NCI-H510A (cell line): ENCODE data around the gene KCNMA1.

Experiments used
- DNase-seq: peaks from one replicate; lab custom pipeline; 2025; lab: John Stamatoyannopoulos, UW

The KCNMA1 gene

GRCh38 chr10:77507291-77507880 is 130.2 kb downstream of the KCNMA1 start:
- no peak for DNase-seq

- no peak for DNase-seq
These were observed 130.9 kb downstream of the KCNMA1 start for GRCh38 chr10:77506517-77507200.

GRCh38 chr10:77505431-77506334 is 131.9 kb downstream of the KCNMA1 start:
- DNase-seq = no peak

GRCh38 chr10:77504873-77505257 is 132.7 kb downstream of the KCNMA1 start:
- DNase-seq = no peak

- no peak for DNase-seq
These were observed 133.3 kb downstream of the KCNMA1 start for GRCh38 chr10:77504196-77504872.

GRCh38 chr10:77501846-77502261 is 135.8 kb downstream of the KCNMA1 start:
- DNase-seq = no peak

GRCh38 chr10:77501152-77501845 is 136.3 kb downstream of the KCNMA1 start:
- DNase-seq = no peak

GRCh38 chr10:77500754-77501151 is 136.9 kb downstream of the KCNMA1 start:
- no peak for DNase-seq

GRCh38 chr10:77498829-77499228 is 138.8 kb downstream of the KCNMA1 start:
- DNase-seq = no peak

GRCh38 chr10:77498210-77498609 is 139.4 kb downstream of the KCNMA1 start:
- no peak for DNase-seq

- no peak for DNase-seq
These were observed 139.9 kb downstream of the KCNMA1 start for GRCh38 chr10:77497748-77498147.

GRCh38 chr10:77496941-77497420 is 140.6 kb downstream of the KCNMA1 start:
- no peak for DNase-seq

- DNase-seq = no peak
These were observed 142.7 kb downstream of the KCNMA1 start for GRCh38 chr10:77494756-77495541.

- no peak for DNase-seq
These were observed 143.3 kb downstream of the KCNMA1 start for GRCh38 chr10:77494327-77494726.

- DNase-seq = no peak
These were observed 143.8 kb downstream of the KCNMA1 start for GRCh38 chr10:77493851-77494261.

GRCh38 chr10:77493239-77493806 is 144.3 kb downstream of the KCNMA1 start:
- DNase-seq = no peak

GRCh38 chr10:77492368-77492994 is 145.1 kb downstream of the KCNMA1 start:
- no peak for DNase-seq

GRCh38 chr10:77490534-77491314 is 146.9 kb downstream of the KCNMA1 start:
- no peak for DNase-seq

GRCh38 chr10:77486517-77486916 is 151.1 kb downstream of the KCNMA1 start:
- no peak for DNase-seq
